Muscle layer of colon (tissue), 2 donors: ENCODE measurements around the gene RPS27L.

Source experiments
- H3K27ac ChIP-seq: one replicate; pipeline ENCODE4 v1.7.0; 2013; ENCODE audit warnings: low read depth, mild to moderate bottlenecking, low read length, moderate library complexity
- H3K27me3 ChIP-seq, 2 donors: one replicate each; pipeline ENCODE4 v1.7.0; 2013; ENCODE audit warnings: low read length in 2 of 2, mild to moderate bottlenecking in 2 of 2; ENCODE audit not compliant: insufficient read depth in 2 of 2, control insufficient read depth in 1 of 2
- H3K36me3 ChIP-seq: one replicate; pipeline ENCODE4 v1.7.0; 2013; ENCODE audit warnings: mild to moderate bottlenecking, low read length; ENCODE audit not compliant: insufficient read depth
- H3K4me1 ChIP-seq: one replicate; pipeline ENCODE4 v1.7.0; 2013; ENCODE audit warnings: mild to moderate bottlenecking, low read length; ENCODE audit not compliant: insufficient read depth
- H3K4me3 ChIP-seq, 2 donors: one replicate each; pipeline ENCODE4 v1.7.0; 2013; ENCODE audit warnings: low read length in 2 of 2, low read depth in 1 of 2, mild to moderate bottlenecking in 1 of 2, moderate library complexity in 1 of 2
- H3K9ac ChIP-seq: one replicate; pipeline ENCODE4 v1.7.0; 2013; ENCODE audit warnings: low read length
- H3K9me3 ChIP-seq: one replicate; pipeline ENCODE4 v1.7.0; 2013; ENCODE audit warnings: mild to moderate bottlenecking, low read length
- donor health status: abdominal sarcoma.
- donor health status: Adenocarcinoma of cecum.

RPS27L gene

DNA sequence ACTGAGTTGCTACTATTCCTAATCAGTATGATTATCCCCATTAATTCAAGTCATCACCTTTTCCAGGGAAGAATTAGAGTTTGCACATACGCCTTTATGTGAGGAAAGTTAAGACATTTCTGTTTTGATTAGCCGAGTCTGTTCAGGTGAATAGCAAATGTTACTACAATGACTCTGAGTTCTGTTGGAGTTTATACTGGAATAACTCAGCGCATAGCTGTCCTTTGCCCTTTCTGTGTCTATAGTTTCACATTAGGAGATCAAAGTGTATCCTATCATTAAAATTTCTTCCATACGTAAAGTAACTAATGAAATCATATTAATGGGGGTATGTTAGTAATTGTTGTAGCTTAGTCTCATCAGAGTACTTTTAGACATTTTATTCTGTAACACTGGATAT, 37.0 kb upstream of the RPS27L start:
- Histone ChIP-seq H3K9ac (no peak overlapping the region), H3K9me3 (no peaks in the 10 kb centered on the region), H3K4me1 (peaks cover 44% of the 10 kb centered on the region), H3K27me3 (no peaks in the 10 kb centered on the region), H3K36me3 (no peaks in the 10 kb centered on the region), H3K4me3 (no peak overlapping the region), H3K27ac (peak overlapping the region; percentile 66)

DNA sequence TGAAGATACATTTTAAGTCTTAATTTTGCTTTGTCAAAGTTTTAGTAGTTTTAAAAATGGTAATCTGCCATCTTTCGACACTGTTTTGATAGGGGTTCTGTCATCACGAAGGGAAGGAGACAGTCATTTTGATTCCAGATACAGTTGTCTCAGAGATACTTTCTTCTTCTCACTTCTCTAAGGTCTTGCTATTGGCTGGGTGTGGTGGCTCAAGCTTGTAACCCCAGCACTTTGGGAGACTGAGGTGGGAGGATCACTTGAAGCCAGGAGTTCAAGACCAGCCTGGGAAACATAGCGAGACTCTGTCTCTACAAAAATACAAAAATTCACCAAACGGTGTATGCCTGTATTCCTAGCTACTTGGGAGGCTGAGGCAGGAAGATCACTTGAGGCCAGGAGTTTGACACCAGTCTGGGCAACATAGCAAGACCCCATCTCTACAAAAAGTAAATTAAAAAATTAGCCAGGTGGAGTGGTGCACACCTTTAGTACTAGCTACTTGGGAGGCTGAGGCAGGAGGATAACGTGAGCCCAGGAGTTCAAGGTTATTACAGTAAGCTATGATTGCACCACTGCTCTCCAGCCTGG, 35.4 kb upstream of the RPS27L start:
- no peaks in the 10 kb centered on the region for H3K27me3 ChIP-seq
- no peaks in the 10 kb centered on the region for H3K36me3 ChIP-seq
- H3K27ac ChIP-seq: no peak overlapping the region
- peaks cover 39% of the 10 kb centered on the region for H3K4me1 ChIP-seq
- no peaks in the 10 kb centered on the region for H3K9me3 ChIP-seq
- H3K4me3 ChIP-seq: no peak overlapping the region
- no peak overlapping the region for H3K9ac ChIP-seq

DNA sequence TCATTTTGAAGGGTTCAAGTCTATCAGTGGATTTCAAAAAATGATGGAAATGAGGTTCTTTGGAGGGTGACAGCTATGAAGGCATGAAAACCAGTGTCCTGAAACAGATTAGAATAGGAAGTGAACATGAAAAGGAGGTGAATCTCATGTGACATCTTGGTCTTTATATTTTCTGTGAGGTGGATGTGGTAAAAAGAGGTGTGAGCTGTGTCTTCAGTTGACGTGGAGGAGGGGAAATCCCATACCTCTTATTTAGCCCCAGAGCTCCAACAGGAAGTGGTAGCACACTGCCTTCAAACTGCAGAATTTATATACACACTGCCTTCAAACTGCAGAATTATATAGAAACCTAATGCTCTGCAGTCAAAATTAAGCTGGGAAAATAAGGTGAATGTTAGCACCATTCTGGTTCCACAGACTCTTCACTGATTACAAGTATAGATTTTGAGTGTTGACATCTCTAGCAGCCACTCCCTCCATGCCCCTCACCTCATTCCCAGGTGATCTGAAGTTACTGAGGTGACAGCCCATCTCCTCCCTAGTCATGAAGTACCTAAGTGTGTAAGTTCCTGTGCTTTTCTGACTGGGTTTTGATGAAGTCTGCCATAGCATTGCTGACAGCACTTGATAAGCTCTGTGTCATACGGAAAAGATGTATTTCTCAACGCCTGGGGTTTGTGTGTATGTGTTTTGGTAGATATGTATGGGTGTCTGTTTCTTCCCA, 34.8 kb upstream of the RPS27L start:
- no peaks in the 10 kb centered on the region for H3K36me3 ChIP-seq
- H3K9me3 ChIP-seq: no peaks in the 10 kb centered on the region
- H3K27ac ChIP-seq: no peak overlapping the region
- H3K27me3 ChIP-seq: no peaks in the 10 kb centered on the region
- no peak overlapping the region for H3K4me3 ChIP-seq
- H3K9ac ChIP-seq: no peak overlapping the region
- peaks cover 39% of the 10 kb centered on the region for H3K4me1 ChIP-seq

DNA sequence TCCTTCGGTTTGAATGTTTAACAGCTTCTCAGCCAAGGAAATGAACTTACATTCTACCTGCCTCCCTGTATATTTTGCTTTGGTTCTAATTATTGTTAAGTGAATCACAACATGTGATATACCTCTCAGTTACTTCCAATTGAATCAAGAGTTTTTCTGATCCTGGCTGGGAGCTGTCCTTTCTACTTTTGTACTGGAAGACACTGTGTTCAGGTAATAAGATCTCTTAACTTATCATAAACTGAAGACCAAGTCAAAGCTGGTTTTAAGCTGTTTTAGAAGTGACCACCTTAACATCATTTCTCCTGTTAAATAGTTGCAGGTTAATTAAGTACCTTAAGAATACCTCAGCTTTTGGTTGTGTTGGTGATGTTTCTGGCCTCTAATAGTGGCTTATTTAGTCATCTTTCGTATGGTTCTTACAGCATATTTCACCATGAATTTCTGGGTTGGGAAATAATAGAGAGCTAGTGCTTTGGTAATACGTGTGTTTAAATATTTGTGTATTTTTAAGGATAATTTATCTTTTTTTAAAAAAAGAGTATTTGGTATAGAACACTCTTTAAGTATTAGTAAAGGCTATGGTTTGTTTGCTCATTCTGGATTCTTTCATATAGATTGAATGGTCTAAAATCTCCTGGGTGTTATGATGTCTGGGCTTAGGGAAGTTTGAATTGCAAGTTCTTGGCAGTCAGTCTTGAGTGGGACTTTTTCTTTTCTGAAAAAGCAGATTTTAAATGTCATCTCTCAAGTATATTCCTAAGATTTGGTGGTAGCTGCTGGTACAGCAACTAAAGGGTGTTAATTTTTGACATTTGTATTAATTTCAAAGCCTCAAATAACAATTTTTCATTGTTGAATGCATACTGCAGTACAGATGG, 33.7 kb upstream of the RPS27L start:
- Histone ChIP-seq H3K36me3 (no peaks in the 10 kb centered on the region), H3K27ac (peak overlapping the region; percentile 94), H3K4me3 (peak overlapping the region; percentile 87 to 97), H3K27me3 (no peaks in the 10 kb centered on the region), H3K9ac (peak overlapping the region; percentile 83), H3K4me1 (peaks cover 31% of the 10 kb centered on the region), H3K9me3 (no peaks in the 10 kb centered on the region)

DNA sequence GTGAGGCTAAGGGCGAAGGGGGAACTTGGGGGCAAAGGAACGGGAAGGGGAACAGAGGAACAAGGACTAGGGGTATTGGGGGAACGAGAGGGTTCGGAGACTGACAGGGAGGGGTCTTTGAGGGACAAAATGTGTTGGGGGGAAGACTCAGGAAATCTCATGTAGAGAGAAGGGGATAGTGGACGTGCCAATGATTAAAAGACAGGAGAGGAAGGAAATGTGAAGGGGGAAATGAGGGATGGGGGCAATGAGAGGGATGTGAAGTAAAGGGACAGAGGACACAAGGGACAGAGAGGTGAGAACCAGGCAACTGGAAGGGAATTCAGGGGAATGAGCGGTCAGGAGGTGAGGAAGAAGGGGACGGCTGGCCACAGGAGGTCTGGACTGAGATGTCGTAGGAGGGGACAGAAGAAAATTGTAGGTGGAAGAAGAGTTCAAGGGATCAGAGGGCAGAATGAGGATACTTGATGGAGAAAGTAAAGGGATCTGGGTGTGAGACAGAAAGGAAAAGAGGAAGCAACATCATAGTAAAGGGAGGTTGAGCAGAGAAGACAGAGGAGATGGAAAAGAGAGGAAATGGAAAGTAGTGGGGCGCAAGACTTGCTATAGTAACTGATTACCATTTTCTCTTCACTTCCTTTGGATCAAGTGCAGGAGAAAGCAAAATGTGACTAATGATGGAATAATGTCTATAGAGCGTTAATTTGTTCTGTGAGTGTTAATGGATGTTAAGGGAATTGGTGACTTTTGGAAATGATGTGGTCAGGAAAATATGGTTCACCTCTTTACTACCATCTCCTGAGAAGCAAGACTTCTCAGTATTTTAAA, 32.9 kb upstream of the RPS27L start:
- Histone ChIP-seq H3K27ac (peak overlapping the region; percentile 94), H3K9me3 (no peaks in the 10 kb centered on the region), H3K27me3 (no peaks in the 10 kb centered on the region), H3K4me3 (peak overlapping the region; percentile 87 to 97), H3K4me1 (peaks cover 22% of the 10 kb centered on the region), H3K9ac (peak overlapping the region; percentile 83), H3K36me3 (no peaks in the 10 kb centered on the region)

DNA sequence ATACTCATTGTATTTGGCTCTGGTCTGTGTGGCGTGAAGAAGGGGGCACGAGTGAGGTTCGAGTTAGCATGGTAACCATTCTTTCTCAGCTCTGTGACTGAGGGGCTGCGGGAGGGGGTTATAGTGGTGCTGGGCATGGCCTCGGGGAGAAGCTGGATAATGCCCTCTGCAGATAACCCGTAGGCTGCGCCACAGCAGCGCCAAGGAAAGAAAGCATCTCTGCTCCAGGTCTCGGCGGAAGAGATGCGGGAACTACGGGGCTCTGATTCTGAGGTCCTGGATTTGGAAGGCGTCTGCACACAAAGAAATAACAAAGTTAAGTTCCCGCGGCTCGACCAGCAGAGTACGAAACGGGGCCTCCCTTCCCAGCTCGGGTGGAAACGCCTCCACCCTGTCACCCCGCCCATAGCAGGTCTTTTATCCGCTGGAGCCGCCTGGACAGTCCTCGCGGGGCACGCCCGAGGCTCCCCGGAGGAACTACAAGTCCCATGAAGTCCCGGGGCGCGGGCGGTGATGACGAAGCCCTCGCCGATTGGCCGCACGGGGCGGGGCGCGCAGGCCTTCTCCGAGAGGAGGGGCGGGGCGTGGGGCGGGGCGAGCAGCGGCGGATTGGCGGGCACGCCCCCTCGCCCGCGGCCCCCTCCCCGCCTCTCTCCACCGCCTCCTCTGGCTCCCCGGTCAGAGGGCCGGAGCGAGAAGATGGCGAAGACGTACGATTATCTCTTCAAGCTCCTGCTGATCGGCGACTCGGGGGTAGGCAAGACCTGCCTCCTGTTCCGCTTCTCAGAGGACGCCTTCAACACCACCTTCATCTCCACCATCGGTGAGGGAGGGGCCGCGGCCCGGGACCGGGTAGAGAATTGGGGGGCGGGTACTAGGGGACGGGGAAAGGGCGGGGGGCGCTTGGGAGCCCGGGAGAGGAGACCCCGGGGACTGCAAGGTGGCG, 31.9 kb upstream of the RPS27L start, which contains the start of gene RAB8B:
Gene RAB8B, plus strand, starts transcription at position 681 of the 946 bp plus-strand sequence. Its CDS starts 19 bp downstream, at position 700.
- no peaks in the 10 kb centered on the region for H3K36me3 ChIP-seq
- H3K4me1 ChIP-seq: peaks cover 13% of the 10 kb centered on the region
- H3K27ac ChIP-seq: peak within 1 kb of the TSS; percentile 94
- H3K9me3 ChIP-seq: no peaks in the 10 kb centered on the region
- peak within 1 kb of the TSS; percentile 83 for H3K9ac ChIP-seq
- no peaks in the 10 kb centered on the region for H3K27me3 ChIP-seq
- H3K4me3 ChIP-seq: peak within 1 kb of the TSS; percentile 87 to 97

DNA sequence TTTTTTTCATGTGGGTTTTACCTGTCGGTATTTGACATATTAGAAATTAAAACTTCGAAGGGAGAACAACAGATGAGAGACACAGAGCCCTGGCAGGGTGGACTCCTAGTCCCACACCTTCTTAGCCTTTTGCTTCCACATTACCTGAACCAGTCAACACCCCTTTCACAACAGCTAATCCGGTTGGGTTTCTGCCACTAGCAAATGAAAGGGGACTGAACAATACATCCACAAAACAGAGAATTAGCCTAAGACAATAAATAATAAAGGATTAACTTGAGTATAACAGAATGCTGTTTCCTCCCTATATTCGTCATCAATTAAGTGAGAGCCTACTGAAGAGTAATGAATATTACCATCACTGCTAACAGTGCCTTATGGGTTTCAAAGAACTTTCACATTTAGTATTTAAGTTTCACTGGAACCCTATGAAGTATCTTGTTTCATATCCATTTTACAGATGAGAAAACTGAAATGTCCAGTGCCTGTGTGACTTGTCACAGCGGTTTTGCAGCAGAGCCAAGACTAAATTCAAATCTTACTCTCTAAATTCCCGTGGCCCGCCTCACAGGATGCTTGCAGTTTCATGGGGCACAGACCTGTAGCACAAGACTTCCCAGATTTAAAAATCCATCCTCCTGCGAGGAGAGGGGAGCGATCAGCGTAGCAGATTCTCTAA, 31.1 kb upstream of the RPS27L start:
- H3K4me1 ChIP-seq: peaks cover 7% of the 10 kb centered on the region
- H3K36me3 ChIP-seq: no peaks in the 10 kb centered on the region
- no peaks in the 10 kb centered on the region for H3K9me3 ChIP-seq
- H3K4me3 ChIP-seq: peak overlapping the region; percentile 80 to 86
- peak overlapping the region; percentile 94 for H3K27ac ChIP-seq
- H3K9ac ChIP-seq: peak overlapping the region; percentile 58
- H3K27me3 ChIP-seq: no peaks in the 10 kb centered on the region

DNA sequence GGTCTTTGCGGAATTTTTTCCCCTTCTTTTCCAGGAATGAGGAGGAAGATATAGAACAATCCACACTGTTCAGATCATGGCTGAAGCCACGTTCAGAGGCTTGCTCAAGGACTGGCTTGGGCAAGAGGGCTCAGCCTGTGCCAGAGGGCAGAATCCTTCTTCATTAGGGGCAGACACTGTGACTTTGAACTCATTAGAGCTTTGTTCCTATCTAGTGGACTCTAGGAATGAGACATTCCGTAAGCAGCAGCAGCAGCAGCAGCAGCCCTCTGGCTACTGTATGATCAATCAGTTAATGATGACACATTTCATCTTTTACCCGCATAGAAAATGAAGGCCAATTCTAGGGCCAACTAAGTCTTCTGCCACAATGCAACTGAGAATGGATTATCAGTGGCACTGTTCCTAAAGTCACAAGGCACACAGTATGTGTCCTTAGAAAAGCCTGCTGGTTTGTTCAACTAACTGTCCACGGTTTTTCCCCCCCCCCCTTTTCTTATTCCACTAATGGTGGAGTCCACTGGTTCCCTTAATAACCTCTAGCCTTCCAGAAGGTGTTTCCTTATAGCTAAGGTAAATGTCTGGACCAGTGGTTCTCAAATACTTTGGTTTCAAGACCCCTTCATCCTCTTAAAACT, 30.4 kb upstream of the RPS27L start:
- H3K4me1 ChIP-seq: peaks cover 7% of the 10 kb centered on the region
- no peak overlapping the region for H3K4me3 ChIP-seq
- H3K9ac ChIP-seq: no peak overlapping the region
- H3K27ac ChIP-seq: no peak overlapping the region
- no peaks in the 10 kb centered on the region for H3K9me3 ChIP-seq
- H3K36me3 ChIP-seq: no peaks in the 10 kb centered on the region
- H3K27me3 ChIP-seq: no peaks in the 10 kb centered on the region

DNA sequence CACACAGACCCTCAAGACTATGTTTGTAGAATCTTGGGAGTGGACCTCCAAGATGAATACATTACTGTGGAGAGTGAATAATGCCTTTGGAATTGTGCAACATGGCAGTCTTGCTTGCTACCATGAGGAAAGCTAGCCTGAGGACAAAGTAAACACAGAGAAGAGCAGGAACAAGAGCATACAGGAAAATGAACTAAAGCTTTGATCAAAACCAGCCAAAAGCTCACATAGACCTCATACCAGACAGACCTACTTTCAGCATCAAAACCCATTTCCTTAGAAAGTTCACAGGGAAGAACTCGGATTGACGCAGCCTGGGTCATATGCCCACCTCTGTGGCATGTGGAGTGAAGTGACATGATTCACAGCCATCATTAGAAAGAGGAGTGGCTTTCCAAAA, 28.8 kb upstream of the RPS27L start:
- H3K27ac ChIP-seq: no peak overlapping the region
- H3K36me3 ChIP-seq: no peaks in the 10 kb centered on the region
- peaks cover 7% of the 10 kb centered on the region for H3K4me1 ChIP-seq
- no peak overlapping the region for H3K9ac ChIP-seq
- no peaks in the 10 kb centered on the region for H3K9me3 ChIP-seq
- no peaks in the 10 kb centered on the region for H3K27me3 ChIP-seq
- no peak overlapping the region for H3K4me3 ChIP-seq
